ENCODE data around the gene THSD7A.

- no peak for TF ChIP-seq WRNIP1 (IDR thresholded peaks at IDR 0.05; ENCODE audit: borderline replicate concordance, low read depth, low read length)
- no peak for TF ChIP-seq NFIC (IDR thresholded peaks at IDR 0.05; ENCODE audit: low read depth, low read length)
- TF ChIP-seq ZBTB11 (CRISPR knock-in tag; IDR thresholded peaks at IDR 0.05): no peak
- no peak for TF ChIP-seq CTCF (IDR thresholded peaks at IDR 0.05 in 2 of 3, conservative IDR thresholded peaks at IDR 0.05 in 1 of 3; ENCODE audit: control insufficient read depth in 2 of 3, extremely low read depth in 1 of 3, insufficient read depth in 1 of 3, low read depth in 3 of 3, low read length in 3 of 3)
- no peak for TF ChIP-seq E2F4 (IDR thresholded peaks at IDR 0.05; ENCODE audit: low read depth, low read length)
- TF ChIP-seq POLR2AphosphoS5 (IDR thresholded peaks at IDR 0.05; ENCODE audit: low read length): no peak
- no peak for TF ChIP-seq PBX3 (IDR thresholded peaks at IDR 0.05; ENCODE audit: insufficient replicate concordance, low read depth, low read length)
Observed at GRCh38 chr7:11726794-11727155, 105.2 kb downstream of the THSD7A start.
